RCC 7860 (cell line): ENCODE data around the gene LSP1.

Source experiments
- DNase-seq: peaks from one replicate; pipeline ENCODE4 v3.0.0-alpha.2; 2015; ENCODE audit warnings: low spot score
- FAIRE-seq: peaks from 2 replicates; lab custom pipeline; 2012; peaks lifted over from hg19 to GRCh38; lab: Jason Lieb, UNC

LSP1 gene

GRCh38 chr11:1926156-1927025, 73.5 kb downstream of the LSP1 start:
- DNase-seq (no peak), FAIRE-seq (no peak)

DNA sequence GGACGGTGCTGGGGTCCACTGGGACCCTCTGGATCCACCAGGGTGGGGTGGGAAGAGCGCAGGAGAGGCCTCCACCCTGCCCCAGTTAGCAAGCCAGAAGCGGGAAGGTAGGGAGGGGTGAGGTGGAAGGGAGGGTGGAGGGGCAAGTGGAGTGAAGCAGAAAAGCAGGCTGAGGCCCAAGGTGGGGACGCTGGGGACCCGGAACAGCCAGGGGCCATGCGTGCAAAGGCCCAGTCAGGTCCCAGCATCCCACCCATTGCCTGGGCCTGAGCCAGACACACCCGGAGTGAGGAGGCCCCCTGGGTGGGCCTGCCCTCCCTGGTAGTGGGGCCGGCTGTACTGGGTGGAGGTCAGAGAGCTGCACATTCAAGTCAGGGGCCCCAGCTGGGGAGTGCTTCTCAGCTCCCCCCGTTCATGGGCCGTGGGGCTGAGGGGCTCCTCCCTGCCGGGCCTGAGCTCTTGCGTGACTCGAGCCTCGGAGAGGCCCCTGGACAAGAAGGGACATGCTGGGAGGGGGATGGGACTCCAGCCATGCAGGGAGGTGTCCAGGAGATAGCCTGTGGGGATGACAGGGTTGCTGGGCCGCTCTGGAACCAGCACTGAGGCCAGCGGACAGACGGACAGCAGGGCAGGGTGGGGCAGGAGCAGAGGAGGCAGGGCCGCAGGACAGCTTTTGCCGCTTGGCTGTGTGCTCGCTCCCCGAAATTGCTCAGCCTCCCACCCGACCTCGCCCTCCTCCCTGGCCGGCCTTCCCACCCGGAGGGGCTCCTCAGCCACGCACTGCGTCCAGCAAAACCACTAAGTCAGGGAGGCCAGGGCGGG, 74.4 kb downstream of the LSP1 start:
- FAIRE-seq (no peak), DNase-seq (no peak)

- DNase-seq, result no peak
- FAIRE-seq, result no peak
Measured at GRCh38 chr11:1927848-1928469, 75.1 kb downstream of the LSP1 start.

DNA sequence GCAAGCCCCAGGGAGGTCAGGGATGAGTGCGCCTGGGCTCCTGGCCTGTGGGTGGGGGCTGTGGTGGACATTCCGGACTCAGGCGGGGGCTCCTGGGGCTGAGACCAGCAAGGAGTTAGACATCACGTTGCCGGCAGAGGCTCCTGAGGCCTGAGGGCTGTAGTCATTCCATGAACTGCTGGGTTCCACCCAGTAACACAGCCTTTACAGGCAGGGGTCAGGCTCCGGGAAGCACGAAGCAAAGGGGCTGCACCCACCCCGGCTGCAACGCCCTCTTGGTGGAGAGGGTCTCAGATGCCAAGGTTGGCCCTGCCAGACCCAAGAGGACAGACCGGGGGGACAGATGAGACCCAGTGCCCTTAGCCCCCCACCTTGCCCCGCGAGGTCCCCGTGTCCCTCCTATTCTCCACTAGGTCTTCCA, 75.6 kb downstream of the LSP1 start:
- DNase-seq (no peak), FAIRE-seq (no peak)

- no peak for FAIRE-seq
- DNase-seq, result no peak
Measured at GRCh38 chr11:1928891-1929541, 76.1 kb downstream of the LSP1 start.

DNA sequence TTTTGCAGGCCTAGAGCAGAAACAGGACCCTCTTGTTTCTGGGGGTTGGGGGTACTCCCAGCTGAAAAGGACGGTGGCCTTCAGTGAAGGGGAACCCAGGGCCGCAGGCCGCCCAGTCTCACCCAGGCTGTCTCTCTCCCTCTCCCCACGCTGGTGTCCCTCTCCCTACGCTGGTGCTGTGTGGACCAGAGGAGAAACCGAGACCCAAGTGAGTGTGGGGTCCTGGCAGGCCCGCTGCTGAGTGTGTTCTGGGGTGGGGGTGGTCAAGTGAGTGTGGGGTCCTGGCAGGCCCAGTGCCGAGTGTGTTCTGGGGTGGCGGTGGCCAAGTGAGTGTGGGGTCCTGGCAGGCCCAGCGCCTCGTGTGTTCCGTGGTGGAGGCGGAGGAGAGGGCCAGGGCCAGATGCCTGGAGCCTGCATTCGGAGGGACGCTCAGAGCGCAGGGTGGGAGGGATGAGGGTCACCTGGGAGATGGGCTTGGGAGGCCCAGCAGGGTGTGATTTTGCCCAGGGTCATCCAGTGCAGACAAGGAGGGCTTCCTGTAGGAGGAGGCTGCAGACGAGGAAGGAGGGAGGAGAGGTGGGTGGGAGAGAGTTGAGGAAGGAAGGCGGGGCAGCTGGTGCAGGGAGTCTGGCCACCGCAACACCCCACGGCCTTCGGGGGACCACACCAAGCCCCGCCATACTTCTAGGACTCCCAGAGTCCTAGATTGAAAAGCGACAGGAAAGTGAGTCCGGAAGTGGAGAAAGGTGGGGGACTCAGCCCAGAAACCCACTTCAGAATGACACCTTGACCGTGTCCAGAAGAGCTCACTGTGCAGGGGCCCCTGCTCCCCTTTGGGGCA, 77.0 kb downstream of the LSP1 start:
- FAIRE-seq (no peak), DNase-seq (no peak)

DNA sequence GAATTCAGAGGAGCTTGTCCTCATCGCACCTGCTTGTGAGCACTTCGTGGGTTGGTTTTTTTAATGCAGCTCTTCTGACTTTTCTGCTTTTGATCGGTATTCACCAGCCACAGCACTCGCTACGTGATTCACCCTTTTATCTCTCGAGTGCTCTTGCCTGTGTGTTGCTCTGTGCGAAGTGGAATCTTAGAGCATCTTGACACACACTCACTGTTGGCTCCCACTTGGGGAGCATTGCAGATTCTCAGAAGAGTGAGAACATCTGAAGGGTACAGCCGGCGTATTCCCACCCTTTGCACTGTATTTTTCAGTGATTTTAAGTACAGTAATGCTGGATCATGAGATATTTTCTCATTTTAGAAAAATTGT, 77.6 kb downstream of the LSP1 start:
- no peak for DNase-seq
- no peak for FAIRE-seq

DNA sequence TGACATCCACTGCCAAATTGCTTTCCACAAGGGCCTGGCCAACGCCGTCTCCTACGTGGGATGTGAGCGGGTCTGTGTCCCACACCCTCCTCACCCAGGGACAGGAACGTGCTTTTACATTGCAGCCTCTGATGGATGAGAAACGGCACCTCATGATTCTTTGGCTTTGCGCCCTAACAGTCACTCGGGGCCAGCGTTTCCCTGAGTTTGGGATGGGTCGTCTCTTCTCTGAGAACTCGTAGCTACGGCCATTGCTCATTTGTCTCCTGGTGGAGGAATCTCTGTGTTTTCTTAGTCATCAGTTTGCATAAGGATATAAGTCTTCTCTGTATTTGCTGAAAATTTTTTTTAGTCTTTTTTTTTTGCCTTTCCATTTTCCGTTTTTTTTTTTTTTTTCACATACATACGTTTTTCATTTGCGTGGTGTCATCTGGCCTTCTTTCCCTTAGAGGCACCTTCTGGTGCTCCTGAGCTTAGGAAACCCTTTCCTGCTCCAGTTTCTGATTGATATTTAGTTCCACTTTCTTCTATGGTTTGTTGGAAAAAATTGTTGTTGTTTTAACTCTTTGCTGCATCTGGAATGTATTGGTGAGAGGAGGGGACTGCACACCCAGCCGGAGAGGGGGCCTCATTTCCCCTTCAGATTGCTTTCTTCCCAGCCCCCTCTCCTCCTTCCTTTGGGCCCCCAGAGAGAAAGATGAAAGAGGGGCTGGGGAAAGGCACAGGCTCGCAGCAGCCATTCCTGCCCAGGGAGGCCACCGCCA, 78.6 kb downstream of the LSP1 start:
- FAIRE-seq (no peak), DNase-seq (no peak)

DNA sequence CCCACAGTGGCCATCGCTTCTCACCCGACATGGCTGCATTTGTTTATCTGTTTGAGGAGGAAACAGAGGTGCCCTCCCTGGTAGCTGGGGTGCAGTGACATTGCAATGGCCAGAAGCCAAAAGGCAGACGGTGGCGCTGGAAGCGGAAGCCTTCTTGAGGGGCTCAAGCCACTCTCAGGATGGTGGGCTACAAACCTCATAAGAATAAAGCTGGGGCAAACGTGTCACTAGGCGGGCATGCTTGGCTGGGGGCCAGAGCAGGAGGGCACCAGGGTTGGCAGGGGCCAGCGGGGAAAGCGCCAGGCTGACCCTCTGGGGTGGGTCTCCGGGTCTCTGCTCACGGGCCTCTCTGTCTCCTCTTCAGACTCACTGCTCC, 79.2 kb downstream of the LSP1 start:
- FAIRE-seq (no peak), DNase-seq (no peak)

DNA sequence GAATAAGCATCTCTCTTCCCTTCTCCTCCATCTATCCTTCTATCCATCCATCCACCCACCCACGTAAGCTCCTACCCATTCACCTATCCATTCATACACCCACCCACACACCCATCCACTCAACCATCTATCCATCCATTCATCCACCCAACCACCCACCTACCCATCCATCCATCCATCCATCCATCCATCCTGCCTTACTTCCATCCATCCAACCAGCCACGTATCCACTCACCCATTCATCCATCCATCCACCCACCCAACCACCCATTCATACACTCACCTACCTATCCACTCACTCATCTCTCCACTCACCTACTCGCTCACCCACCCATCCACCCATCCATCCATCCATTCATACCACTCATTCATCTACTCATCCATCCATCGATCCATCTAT, 79.8 kb downstream of the LSP1 start:
- FAIRE-seq, result no peak
- DNase-seq, result no peak

DNA sequence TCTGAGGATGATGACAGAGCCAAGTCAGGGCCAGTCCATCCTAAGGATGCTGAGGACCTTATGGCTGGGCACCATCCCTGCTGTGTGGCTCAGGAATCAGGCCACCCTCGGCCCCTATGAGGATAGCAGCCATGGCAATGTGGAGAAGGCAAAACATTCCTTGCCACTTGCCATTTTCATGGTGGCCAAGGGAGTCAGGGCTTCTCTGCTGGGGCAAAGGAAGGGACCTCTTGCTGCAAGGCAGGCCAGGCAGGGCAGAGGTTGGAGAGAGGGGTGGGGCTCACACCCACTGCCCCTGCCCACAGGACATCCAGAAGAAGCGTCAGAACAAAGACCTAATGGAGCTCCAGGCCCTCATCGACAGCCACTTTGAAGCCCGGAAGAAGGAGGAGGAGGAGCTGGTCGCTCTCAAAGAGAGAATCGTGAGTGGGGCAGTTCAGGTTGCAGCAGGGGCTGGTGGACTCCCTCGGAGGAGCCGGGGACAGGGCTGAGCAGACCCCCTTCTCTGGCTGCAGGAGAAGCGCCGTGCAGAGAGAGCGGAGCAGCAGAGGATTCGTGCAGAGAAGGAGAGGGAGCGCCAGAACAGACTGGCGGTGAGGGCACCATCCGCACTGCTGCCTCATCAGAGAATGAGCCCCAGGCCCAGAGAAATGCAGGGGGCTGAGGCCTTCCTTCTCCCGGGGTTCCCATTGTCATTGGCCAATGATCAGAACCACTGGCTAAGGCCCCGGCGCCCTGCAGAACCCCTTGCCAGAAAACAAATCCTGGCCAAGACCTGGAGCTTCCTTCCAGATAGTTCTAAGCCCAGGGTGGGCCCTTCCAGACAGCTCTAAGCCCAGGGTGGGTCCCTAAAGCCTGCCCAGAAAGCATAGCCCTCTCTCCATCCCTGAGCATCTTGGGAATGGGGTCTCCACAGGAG, 80.8 kb downstream of the LSP1 start:
- FAIRE-seq (no peak), DNase-seq (no peak)

- DNase-seq, result no peak
- no peak for FAIRE-seq
Measured at GRCh38 chr11:1934335-1935155, 81.7 kb downstream of the LSP1 start.

GRCh38 chr11:1935156-1936071, 82.5 kb downstream of the LSP1 start:
- DNase-seq, result no peak

DNA sequence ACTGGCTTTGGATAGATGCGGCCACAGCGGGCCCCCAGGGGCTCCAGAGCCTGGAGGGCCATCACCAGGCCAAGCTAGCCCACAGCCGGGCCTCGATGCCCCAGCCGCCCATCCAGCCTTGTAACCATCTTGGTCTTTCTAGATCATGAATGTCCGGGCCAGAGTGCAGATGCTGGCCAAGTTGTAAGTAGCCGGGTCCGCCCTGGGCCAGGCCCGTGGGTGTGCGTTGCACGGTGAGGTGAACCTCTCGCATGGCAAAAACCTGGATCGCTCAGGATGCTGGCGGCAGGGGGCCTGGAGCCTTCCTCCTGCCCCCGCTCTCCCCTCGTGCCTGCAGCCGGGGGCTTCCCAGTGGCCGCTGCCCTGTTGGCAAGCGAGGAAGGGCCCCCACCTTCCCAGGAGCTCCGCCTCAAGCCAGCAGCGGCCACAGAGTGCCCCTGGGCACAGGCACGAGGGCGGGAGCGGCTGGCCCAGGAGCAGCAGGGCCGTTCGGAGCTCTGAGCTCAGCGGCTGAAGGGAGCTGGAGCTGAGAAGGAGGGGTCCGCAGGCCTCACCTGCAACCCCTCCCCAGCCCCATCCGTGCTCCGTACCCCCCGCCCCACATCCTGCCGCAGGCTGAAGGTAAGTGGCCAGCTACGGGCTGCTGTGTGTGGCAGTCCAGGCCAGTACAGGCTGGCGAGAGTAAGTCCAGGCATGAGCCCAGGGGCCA, 83.3 kb downstream of the LSP1 start:
- FAIRE-seq, result no peak
- DNase-seq, result no peak

More at GRCh38 chr11:1935156-1936071, 82.5 kb downstream of the LSP1 start:
- FAIRE-seq, result no peak

DNA sequence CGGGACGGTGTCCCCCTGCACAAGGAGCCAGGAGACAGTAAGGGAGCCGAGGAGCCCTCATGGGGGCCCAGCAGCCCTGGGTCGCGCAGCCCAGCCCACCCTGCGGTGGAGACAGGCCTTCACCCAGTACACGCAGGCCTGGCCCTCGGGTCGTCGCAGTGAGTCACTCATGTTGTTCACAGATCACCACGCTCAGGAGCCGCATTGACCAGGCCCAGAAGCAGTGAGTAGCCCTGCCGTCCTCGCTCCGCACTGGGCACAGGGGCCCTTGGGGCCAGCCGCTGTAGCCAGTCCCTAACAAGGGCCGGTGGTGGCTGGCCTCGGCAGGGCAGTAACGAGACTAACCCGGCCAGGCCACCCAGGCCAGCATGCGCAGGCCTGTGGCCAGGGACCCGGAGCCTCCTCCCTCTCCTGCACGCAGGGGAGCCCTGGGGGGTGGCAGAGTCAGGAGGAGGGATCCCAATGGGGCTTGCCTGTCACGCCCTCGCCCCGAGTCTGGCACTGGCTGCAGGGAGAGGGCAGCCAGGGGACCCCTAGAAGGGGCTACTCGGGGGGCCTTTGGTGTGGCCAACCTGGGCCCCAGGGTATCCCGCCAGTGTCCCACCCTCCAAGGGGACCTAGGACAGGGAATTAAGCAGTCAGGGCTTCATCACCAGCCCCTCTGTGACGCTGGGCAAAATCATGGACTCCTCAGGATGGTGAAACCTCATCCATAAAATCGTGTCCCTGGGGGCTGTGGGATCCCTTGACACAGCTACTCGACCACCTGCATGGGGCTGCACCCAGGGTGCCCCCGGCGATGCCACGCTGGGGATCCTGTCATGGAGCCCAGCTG, 84.1 kb downstream of the LSP1 start:
- DNase-seq (no peak), FAIRE-seq (no peak)
